GM12865 (cell line): ENCODE measurements around the gene HMCN1.

Experiments used
- DNase-seq: peaks from one replicate; pipeline ENCODE4 v3.0.0; 2010; ENCODE audit warnings: low read depth
- H3K4me3 ChIP-seq: 2 replicates; pipeline ENCODE4 v1.5.1; 2011; ENCODE audit warnings: mild to moderate bottlenecking, low read depth, low read length, control low read depth
- CTCF ChIP-seq: IDR thresholded peaks from 2 replicates; pipeline ENCODE4 v1.5.1; 2011; ENCODE audit warnings: low read length, control low read depth, low read depth, inconsistent platforms; ENCODE audit not compliant: insufficient read depth; ENCODE audit errors: missing control alignments

Gene HMCN1

GRCh38 chr1:185960422-185961321 is 226.5 kb downstream of the HMCN1 start:
- DNase-seq: no peak
- no peak for TF ChIP-seq CTCF
- H3K4me3 ChIP-seq: no peak overlapping the region

GRCh38 chr1:185961664-185962063 is 227.5 kb downstream of the HMCN1 start:
- no peak for DNase-seq
- no peak for TF ChIP-seq CTCF

GRCh38 chr1:185964946-185965345 is 230.8 kb downstream of the HMCN1 start:
- no peak for TF ChIP-seq CTCF
- no peak overlapping the region for H3K4me3 ChIP-seq
- no peak for DNase-seq

More at GRCh38 chr1:185961664-185962063, 227.5 kb downstream of the HMCN1 start:
- no peak overlapping the region for H3K4me3 ChIP-seq

GRCh38 chr1:185965870-185966269 is 231.7 kb downstream of the HMCN1 start:
- no peak overlapping the region for H3K4me3 ChIP-seq
- TF ChIP-seq CTCF: no peak
- DNase-seq: no peak

GRCh38 chr1:185966471-185966870 is 232.3 kb downstream of the HMCN1 start:
- H3K4me3 ChIP-seq: no peak overlapping the region
- TF ChIP-seq CTCF: no peak
- no peak for DNase-seq

GRCh38 chr1:185969028-185969427 is 234.8 kb downstream of the HMCN1 start:
- no peak overlapping the region for H3K4me3 ChIP-seq
- no peak for TF ChIP-seq CTCF
- no peak for DNase-seq
